Nucleus accumbens (tissue), 56 donors: ENCODE data around the gene BICDL2.

Experiments used
- DNase-seq, 56 donors: peaks; one replicate each; lab custom pipeline; 2025; lab: John Stamatoyannopoulos, UW

Gene BICDL2

DNA sequence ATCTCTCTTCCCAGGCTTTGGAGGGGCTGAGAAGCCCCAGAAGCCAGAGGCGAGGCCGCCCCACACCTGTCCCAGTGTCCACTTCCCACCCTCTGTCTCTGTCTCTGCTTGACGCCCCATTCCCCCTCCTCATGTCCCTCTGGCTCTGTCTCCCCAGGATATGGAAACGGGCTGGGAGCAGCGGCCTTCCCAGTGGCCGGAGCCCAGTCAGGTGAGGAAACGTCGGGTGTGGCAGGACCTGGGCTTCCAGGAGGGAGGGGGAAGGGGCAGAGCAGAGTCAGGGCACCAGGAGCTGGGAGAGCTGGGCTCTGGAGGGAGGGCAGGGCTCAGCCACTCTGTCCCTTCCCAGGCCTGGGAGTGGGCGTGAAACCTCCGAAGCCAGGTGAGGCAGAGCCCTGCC is 45.9 kb downstream of the BICDL2 start:
- no peak for DNase-seq

DNA sequence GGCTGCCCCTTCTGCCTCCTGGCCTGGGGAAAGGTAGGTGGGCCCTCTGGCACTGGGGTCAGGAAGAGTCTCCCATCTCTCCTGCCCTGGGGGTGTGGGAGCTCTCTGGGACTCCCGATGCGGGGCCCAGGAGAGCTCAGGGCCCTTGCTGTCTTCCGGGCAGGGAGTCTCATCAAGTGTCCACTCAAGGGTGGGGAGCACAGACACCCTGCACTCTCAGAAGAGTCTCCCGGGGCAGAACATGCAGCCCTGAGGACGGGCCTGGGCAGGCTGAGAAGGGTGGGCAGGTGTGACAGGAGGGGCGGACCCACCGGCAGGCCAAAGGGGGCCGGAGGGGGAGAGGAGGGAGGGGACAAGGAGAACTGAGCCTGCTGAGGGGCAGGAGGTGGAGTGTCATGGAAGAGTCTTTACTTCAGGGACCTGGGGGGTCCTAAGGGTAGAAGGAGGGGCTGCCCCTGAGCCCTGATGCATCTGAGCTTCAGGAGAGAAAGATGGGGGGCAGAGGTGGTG is 48.1 kb downstream of the BICDL2 start:
- DNase-seq: no peak

DNA sequence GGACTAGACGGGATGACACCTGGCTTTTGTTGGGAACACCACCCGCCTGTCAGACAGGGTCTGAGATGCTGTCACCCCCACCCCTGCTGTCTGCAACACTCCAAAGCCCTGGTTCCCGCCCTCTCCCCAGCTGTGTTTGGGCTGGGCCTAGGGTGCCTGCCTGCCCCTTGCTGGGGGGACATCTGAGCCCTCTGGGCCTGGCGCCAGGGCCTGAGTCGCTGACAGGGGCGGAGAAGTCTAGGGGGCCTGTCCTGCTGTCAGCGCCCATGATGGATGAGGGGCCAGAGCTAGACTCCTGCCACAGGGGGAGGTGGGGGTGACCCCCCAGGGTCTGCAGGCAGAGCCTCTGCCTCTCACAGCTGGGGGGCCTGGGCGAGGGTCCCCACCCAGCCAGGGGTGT is 48.9 kb downstream of the BICDL2 start:
- DNase-seq: no peak

DNA sequence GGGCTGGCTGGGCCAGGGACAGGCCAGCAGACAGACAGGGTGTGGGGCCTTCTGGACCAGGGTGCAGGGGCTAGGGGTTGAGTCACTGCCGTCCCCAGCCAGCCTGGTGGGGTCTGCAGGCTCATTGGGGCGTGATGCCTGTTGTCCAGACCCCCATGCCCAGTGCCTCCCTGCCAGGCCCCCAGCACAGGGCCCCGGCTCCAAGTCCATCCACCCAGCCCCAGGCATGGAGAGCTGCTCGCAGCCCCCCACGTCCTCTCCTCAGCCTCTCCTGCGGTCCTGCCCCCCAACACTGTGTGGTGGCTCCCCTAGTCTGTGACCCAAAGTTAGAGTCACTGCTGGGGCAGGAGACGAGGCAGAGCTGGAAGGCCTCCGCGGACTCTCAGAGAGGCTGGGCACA is 49.5 kb downstream of the BICDL2 start:
- DNase-seq: no peak

DNA sequence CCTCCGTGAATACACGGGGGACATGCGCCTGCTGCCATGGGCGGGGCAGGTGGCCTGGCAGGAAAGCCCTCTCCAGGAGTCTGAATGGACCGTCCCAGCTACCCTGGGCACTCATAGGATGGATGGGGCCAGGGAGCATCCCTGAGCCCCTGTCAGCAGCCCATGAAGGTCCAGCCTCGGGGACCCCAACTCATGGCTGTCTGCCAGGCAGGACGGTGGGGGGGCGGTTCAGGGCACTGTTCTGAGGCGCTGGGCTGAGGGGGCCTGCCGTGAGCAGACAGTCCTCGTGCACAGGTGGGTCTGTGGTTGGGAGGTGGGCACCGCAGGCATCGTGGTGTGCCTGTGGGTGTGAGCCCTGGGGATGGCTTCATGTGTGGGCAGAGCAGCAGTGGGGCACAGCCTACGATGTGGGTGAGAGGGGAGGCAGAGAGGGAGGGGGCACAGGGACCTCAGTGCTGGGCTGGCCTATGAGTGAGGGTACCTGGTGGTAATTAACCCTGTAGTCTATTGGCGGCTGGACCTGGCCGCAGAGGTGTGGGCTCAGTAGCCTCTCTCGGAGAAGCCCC is 50.0 kb downstream of the BICDL2 start:
- DNase-seq: no peak

DNA sequence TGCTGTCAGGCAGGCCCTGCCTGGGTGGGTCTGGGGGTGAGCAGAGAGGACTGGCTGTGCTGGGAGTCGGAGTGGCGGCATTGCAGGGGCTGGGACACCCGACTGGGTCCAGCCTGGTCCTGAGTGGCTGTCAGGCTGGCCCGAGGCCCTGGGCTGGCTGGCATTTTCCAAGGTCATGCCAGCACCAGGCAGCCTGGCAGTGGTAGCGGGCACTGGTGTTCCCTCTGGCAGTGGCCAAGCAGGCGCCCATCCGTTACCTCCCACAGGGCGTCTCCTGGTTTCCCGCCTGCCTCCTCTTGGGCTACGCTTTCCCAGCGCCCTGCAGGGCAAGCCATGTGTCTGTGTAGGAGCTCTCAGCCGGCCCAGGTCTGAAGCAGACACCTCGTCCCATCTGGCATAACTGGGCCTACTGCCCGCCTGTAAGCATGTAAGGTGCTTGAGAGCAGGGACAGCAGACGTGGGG is 50.8 kb downstream of the BICDL2 start:
- peak in 1 of 56 donors; percentile 24 for DNase-seq

DNA sequence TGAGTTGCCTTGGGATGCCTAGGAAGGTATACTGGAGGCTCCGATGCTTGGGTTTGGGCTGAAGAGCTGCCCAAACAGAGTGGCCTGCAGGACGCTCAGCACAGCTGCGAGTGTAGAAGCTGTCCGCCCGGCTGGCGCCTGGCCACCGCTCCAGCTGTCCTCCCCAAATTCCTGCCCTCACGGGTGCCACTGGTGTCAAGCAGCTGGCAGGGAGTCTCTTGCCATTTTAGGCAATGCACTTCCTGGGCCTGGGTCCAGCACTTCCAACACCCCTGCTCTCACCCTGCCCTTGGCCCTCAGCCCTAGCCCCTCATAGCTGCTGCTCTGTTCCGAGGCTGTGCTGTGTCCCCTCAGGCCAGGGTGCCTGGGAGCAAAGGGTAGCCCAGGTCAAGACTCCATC is 51.3 kb downstream of the BICDL2 start:
- DNase-seq: no peak

DNA sequence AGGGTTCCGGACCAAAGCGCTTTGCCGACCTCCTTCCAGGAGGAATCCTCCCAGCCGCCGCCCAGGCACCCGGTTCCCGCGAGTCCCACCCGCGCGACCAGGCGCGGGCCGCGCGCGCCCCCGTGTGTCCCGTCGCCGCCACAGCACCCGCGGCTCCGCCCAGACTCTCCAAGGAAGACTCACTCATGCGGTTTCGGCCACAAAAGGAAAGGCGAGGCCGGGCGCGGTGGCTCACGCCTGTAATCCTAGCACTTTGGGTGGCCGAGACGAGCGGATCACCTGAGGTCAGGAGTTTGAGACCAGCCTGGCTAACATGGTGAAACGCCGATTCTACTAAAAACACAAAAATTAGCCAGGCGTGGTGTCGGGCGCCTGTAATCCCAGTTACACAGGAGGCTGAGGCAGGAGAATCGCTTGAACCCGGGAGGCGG is 53.0 kb downstream of the BICDL2 start:
- DNase-seq: peak in 49 of 56 donors; percentile 25 to 86 (median 59)

DNA sequence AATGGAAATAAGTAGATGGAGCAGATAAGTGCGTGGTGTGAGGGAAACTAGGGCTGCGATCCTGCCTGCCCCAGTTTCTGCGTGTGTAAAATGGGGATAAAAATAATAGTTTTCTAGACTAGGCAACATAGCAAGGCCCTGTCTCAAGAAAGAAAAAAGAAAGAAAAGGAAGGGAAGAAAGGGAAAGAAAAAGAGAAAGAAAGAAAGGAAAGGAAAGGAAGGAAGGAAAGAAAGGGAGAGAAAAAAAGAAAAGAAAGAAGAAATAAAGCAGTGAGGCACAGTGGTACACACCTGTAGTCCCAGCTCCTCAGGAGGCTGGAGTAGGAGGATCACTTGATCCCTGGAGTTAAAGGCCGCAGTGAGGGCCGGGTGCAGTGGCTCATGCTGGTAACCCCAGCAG is 54.3 kb downstream of the BICDL2 start:
- no peak for DNase-seq

DNA sequence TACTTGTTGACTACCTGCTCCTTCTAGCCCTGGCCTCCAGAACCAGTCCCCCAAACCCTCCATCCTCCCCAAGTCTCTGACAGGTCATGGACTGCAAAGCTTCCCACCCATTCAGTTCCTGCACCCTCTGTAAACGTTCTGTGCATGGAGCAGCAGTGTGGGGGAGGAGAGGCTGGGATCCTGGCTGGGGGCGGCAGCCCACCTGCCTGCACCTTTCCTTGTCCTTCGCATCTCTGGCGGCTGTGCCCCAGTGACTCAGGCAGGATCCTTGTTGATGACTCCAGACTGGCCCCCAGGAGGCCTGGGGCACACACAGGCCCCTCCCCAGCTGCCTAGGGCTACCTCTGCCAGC is 54.9 kb downstream of the BICDL2 start:
- no peak for DNase-seq

DNA sequence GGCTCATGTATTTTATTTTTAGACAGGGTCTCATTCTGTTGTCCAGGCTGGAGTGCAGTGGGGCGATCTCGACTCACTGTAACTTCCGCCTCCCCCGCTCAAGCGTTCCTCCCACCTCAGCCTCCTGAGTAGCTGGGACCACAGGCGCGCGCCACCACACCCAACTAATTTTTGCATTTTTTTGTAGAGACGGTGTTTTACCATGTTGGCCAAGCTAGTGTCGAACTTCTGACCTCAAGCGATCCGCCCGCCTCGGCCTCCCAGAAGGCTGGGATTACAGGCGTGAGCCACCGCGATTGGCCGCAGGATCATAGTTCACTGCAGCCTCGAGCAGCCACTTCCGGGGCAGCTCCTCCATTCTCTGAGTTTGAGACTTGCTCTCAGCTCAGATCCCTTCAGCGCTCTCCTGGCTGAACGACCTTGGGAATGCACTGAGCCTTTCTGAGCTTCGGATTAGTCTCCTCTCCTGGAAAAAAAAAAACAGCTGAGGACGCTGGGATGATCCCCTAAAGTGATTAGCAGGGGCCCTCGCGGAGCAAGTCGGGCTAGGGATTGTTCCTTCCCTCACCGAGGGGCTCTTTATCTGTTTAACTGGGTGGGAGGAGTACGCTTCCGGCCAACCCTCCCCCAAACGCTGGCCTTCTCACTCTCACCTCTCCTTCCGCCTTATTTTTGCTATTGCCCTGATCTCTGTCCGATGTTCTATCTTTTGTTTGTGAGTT is 55.4 kb downstream of the BICDL2 start:
- DNase-seq: no peak

DNA sequence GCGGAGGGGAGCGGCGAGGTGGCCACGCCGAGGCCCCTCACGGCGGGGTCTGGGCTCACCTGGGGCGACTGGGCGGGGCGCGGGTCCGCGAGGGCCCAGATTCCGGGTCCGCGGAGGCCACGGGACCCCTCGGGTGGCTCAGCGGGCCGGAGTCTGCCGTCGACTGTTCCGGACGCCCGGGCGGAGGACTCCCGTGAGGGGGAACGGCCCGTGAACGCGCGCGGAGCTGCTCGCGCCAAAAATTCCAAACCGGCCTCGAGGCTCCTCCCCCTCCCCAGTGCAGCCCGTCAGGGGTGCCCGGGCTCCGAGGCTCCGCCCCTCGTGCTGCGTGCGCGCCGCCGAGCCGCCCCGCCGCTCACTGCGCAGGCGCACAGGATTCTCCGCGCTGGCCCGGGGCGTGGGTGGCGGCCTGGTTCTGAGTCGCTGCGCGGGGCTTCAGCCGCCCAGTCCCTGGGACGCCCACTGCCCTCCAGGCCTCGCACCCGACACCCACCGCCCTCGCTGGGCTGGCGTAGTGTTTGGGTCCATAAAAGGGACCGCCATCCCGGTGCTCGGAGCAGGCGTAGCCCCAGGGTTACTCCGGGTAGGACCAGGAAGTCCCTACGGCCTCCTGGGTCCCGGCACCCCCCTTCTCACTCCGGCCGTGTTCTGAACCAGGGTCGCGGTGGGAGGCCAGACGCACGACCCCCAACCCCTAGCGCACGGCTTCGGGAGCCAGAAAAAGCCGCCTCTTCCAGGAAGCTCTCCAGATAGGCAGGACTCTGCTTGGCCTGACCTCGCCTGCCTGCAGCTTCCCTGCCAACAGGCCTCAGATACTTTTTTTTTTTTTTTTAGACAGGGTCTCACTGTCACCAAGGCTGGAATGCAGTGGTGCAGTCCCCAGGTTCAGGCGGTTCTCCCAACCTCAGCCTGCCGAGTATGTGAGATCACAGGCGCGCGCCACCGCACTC is 56.2 kb downstream of the BICDL2 start, which contains the start of gene PKMYT1:
TSS of gene PKMYT1 (minus strand) at position 220 of the 950 bp plus-strand sequence. CDS start 789 bp downstream, outside the sequence.
- DNase-seq: peak in 54 of 56 donors; percentile 46 to 94 (median 82)

DNA sequence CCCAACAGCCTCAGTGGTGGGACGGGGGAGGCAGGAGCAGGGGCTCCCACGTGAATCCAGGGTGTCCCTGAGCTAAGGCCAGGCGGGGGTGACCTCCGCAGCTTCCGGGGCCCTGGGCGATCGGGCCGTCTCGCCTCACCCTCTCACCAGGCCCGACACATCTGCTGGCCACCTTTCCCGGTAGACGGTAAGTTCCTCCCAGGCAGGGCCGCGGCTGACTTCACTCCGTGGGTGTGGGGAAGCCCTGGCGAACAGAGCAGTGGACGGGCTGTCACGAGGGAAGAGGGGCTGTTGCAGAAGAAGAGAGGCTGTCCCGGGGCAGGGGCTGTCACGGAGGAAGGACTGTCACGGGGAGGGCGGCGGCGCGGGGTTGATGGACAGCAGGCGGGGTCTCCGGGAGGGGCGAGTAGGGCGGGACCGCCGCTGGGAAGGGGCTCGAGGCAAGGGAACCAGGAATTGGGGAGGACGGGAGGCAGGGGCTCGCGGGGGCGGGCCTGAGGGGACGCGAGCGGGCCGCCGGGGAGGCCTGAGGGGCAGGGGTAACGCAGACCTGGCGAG is 57.0 kb downstream of the BICDL2 start:
- peak in 1 of 56 donors; percentile 39 for DNase-seq
